Measurements from ENCODE around the gene ACMSD. TPM values are rescaled to one million over a fixed set of nuclear protein-coding genes. Genes with fewer than 3 reads are reported as not detected.
A peak's percentile ranks its signal among the peaks of the same experiment; 100 is the strongest.

ACMSD gene
- total RNA-seq, 4 donors from 2014 or later = not detected

GRCh38 chr2:134911400-134911785 lies 73.0 kb downstream of the ACMSD start:
- TF ChIP-seq, protein P1, sequence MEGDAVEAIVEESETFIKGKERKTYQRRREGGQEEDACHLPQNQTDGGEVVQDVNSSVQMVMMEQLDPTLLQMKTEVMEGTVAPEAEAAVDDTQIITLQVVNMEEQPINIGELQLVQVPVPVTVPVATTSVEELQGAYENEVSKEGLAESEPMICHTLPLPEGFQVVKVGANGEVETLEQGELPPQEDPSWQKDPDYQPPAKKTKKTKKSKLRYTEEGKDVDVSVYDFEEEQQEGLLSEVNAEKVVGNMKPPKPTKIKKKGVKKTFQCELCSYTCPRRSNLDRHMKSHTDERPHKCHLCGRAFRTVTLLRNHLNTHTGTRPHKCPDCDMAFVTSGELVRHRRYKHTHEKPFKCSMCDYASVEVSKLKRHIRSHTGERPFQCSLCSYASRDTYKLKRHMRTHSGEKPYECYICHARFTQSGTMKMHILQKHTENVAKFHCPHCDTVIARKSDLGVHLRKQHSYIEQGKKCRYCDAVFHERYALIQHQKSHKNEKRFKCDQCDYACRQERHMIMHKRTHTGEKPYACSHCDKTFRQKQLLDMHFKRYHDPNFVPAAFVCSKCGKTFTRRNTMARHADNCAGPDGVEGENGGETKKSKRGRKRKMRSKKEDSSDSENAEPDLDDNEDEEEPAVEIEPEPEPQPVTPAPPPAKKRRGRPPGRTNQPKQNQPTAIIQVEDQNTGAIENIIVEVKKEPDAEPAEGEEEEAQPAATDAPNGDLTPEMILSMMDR (IDR thresholded peaks at IDR 0.05) = no peak
- no peak for TF ChIP-seq POLR2A (IDR thresholded peaks at IDR 0.05)
- intact Hi-C loops (cut with DNase I; ENCODE audit: low total_unique reads) = no loop called here
- 92 to 95% methylated on average over 3 of the region's 3 CpGs for WGBS, 2 donors
- DNase-seq (ENCODE audit: low spot score in 2 of 2) = no peak
- no peak overlapping the region for H3K4me3 ChIP-seq (ENCODE audit: low read depth, poor library complexity, severe bottlenecking)

GRCh38 chr2:134912361-134912760 lies 73.9 kb downstream of the ACMSD start:
- H3K4me3 ChIP-seq (ENCODE audit: low read depth, poor library complexity, severe bottlenecking) = no peak overlapping the region
- TF ChIP-seq POLR2A (IDR thresholded peaks at IDR 0.05) = no peak
- TF ChIP-seq, protein P1 (IDR thresholded peaks at IDR 0.05) = no peak
- intact Hi-C loops (cut with DNase I; ENCODE audit: low total_unique reads) = no loop called here
- no peak for DNase-seq (ENCODE audit: low spot score in 2 of 2)

GRCh38 chr2:134917360-134917865 lies 79.0 kb downstream of the ACMSD start:
- 28 to 29% methylated on average over 16 of the region's 16 CpGs for WGBS, 2 donors
- intact Hi-C loops (cut with DNase I; ENCODE audit: low total_unique reads) = no loop called here
- DNase-seq (ENCODE audit: low spot score in 2 of 2) = peak; percentile 39 to 87
- TF ChIP-seq, protein P1 (IDR thresholded peaks at IDR 0.05) = no peak
- TF ChIP-seq POLR2A (IDR thresholded peaks at IDR 0.05) = no peak
- peak overlapping the region; percentile 44 for H3K4me3 ChIP-seq (ENCODE audit: low read depth, poor library complexity, severe bottlenecking)

DNA sequence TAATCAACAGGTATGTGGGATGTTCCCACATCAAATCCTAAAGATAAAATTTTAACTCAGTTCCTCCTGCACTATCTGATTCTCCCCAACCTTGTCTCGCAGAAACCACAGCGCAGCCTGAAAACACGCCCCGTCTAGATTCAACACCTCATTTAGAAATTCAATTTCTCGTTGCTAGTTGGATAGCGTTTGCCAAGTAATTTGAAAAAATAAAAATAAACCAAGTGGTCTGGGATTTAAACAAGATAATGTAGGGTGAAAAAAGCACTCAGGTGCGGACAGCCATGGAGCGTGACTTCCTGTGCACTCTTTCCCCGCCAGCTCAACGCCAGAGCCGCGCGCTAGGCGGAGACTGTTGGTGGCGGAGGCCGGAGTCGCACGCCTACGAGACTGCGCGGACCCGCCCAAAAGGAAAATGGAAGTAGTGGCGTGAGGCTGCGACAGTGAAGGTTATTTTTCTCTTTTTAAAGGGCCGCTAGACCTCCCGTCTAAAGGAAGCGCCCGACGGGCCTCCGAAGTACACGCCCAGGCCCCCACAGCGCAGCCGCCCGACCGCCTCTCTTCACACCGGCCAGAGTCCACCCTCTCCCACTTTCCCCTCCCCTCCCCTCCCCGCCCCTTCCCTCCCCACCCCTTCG lies 79.6 kb downstream of the ACMSD start:
- 0 to 1% methylated on average over 38 of the region's 38 CpGs for WGBS, 2 donors
- DNase-seq (ENCODE audit: low spot score in 2 of 2) = no peak
- no peak for TF ChIP-seq POLR2A (IDR thresholded peaks at IDR 0.05)
- TF ChIP-seq, protein P1 (IDR thresholded peaks at IDR 0.05) = no peak
- intact Hi-C loops (cut with DNase I; ENCODE audit: low total_unique reads) = no loop called here
- peak overlapping the region; percentile 44 for H3K4me3 ChIP-seq (ENCODE audit: low read depth, poor library complexity, severe bottlenecking)

DNA sequence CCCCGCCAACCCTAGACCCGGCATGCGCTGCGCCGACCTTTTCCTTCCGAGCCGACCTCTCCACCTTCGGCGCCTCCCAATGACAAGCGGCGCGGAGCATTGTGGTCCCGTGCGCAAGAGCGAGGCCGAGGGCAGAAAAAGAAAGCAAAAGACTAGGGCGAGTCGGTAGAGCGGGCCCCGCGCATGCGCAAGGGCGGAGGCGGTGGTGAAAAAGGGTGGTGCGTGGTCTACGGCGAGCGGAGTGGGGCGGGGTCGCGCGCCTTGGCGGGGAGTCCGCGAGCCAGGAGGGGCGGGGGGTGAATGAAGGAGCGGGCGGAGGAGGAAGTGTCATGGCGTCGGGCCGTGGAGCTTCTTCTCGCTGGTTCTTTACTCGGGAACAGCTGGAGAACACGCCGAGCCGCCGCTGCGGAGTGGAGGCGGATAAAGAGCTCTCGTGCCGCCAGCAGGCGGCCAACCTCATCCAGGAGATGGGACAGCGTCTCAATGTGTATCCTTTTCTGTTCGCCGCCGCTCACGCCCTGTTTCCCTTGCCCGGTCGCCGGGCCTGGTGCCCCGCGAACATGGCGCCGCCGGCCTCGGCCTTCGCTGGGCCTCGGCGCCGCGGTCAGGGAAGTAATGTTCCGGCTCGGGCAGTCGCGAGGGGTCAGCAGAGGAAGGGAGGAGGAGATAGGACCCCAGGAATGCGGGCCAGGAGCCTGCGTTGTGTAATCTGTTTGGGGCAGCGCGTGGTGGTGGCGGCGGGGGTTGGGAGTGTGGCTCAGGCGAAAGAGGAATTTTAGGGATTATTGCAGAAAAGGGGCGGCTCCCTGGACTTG lies 80.3 kb downstream of the ACMSD start, which contains the start of gene CCNT2:
CCNT2 (plus strand) TSS at position 297 of the 815 bp plus-strand sequence; CDS start at position 330, 33 bp downstream.
- WGBS, 2 donors = 0% methylated on average over 76 to 80 of the region's 83 CpGs
- intact Hi-C loops (cut with DNase I; ENCODE audit: low total_unique reads) = no loop called here
- peak; percentile 99 to 100 for DNase-seq (ENCODE audit: low spot score in 2 of 2)
- peak within 1 kb of the TSS; percentile 88 for H3K4me3 ChIP-seq (ENCODE audit: low read depth, poor library complexity, severe bottlenecking)
- TF ChIP-seq, protein P1 (IDR thresholded peaks at IDR 0.05) = peak in 1 of 3 donors; percentile 34
- no peak for TF ChIP-seq POLR2A (IDR thresholded peaks at IDR 0.05)

All from lower leg skin (tissue), 4 donors.